PFSK-1 (cell line): Measurements from ENCODE around the gene CARD19.

Experiments
- FOXP2 ChIP-seq: optimal IDR thresholded peaks from 2 replicates; pipeline ENCODE3; 2011; ENCODE audit warnings: borderline replicate concordance, control low read depth, inconsistent platforms; ENCODE audit not compliant: insufficient read depth; ENCODE audit errors: extremely low read length, extremely low read depth
- POLR2AphosphoS5 ChIP-seq: IDR thresholded peaks from 2 replicates; pipeline ENCODE4 v1.6.1; 2012; ENCODE audit warnings: low read depth, mild to moderate bottlenecking, control low read depth, low read length, moderate library complexity
- SIN3A ChIP-seq: IDR thresholded peaks from 2 replicates; pipeline ENCODE4 v1.6.1; 2012; ENCODE audit warnings: mild to moderate bottlenecking, low read length, moderate library complexity, borderline replicate concordance; ENCODE audit not compliant: insufficient read depth
- TAF1 ChIP-seq: IDR thresholded peaks from 2 replicates; pipeline ENCODE4 v1.6.1; 2012; ENCODE audit warnings: low read length, control low read depth, borderline replicate concordance; ENCODE audit not compliant: insufficient read depth
- TF ChIP-seq, protein P1 (sequence below), 2 experiments: IDR thresholded peaks; 2 replicates each; pipeline versions ENCODE4 v1.6.1 to v1.8.0; 2011 to 2012; ENCODE audit warnings: low read depth in 2 of 2, low read length in 2 of 2, control low read depth in 1 of 2, inconsistent platforms in 1 of 2, mild to moderate bottlenecking in 1 of 2, moderate library complexity in 1 of 2; ENCODE audit not compliant: insufficient read depth in 1 of 2

The CARD19 gene

DNA sequence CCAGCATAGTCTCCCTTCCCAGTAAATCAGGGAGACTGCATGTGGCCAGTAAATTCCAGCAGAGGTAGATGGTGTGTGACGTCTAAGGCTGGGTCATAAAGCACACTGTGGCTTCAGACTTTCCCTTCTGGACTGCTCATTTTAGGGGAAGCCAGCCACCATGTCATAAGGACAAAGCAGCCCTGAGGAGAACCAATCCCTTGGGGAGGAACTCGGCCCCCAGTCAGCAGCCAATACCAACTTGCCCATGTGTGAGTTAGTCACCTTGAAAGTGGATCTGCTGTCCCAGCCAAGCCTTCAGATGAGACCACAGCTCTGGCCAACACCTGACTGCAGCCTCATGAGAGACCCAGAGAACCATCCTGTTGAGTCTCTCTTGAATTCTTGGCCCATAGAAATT, 52.7 kb downstream of the CARD19 start:
- TF ChIP-seq, protein P1, sequence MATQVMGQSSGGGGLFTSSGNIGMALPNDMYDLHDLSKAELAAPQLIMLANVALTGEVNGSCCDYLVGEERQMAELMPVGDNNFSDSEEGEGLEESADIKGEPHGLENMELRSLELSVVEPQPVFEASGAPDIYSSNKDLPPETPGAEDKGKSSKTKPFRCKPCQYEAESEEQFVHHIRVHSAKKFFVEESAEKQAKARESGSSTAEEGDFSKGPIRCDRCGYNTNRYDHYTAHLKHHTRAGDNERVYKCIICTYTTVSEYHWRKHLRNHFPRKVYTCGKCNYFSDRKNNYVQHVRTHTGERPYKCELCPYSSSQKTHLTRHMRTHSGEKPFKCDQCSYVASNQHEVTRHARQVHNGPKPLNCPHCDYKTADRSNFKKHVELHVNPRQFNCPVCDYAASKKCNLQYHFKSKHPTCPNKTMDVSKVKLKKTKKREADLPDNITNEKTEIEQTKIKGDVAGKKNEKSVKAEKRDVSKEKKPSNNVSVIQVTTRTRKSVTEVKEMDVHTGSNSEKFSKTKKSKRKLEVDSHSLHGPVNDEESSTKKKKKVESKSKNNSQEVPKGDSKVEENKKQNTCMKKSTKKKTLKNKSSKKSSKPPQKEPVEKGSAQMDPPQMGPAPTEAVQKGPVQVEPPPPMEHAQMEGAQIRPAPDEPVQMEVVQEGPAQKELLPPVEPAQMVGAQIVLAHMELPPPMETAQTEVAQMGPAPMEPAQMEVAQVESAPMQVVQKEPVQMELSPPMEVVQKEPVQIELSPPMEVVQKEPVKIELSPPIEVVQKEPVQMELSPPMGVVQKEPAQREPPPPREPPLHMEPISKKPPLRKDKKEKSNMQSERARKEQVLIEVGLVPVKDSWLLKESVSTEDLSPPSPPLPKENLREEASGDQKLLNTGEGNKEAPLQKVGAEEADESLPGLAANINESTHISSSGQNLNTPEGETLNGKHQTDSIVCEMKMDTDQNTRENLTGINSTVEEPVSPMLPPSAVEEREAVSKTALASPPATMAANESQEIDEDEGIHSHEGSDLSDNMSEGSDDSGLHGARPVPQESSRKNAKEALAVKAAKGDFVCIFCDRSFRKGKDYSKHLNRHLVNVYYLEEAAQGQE (IDR thresholded peaks at IDR 0.05; ENCODE audit: insufficient read depth in 1 of 2, low read depth in 2 of 2, low read length in 2 of 2): no peak
- TF ChIP-seq SIN3A: no peak
- TF ChIP-seq TAF1: no peak
- no peak for TF ChIP-seq FOXP2
- no peak for TF ChIP-seq POLR2AphosphoS5

DNA sequence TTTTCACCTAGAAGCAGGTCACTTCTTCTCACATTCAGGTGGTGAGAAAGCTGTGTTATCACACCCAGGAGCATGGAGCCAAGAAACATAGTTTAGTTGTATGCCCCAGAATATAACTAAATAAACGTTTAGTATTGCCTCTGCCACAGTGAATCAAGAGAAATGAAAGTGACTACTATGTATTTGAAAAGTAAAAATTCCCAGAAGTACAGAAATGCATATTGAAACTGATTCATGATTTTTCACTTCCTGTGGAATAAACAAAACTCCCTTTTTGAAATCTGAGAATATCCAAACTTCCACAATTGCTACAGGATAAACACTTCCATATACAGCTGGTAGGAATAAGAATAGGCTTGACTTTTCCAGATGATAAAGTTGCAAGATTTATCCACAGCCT, 53.3 kb downstream of the CARD19 start:
- TF ChIP-seq FOXP2 (no peak), SIN3A (no peak), TAF1 (no peak), POLR2AphosphoS5 (no peak)
- TF ChIP-seq, protein P1 (IDR thresholded peaks at IDR 0.05; ENCODE audit: insufficient read depth in 1 of 2, low read depth in 2 of 2, low read length in 2 of 2): no peak

- TF ChIP-seq, protein P1 (IDR thresholded peaks at IDR 0.05; ENCODE audit: insufficient read depth in 1 of 2, low read depth in 2 of 2, low read length in 2 of 2): no peak
- TF ChIP-seq SIN3A (no peak), POLR2AphosphoS5 (no peak), TAF1 (no peak), FOXP2 (no peak)
These were observed 55.2 kb downstream of the CARD19 start for GRCh38 chr9:93151097-93151784.

DNA sequence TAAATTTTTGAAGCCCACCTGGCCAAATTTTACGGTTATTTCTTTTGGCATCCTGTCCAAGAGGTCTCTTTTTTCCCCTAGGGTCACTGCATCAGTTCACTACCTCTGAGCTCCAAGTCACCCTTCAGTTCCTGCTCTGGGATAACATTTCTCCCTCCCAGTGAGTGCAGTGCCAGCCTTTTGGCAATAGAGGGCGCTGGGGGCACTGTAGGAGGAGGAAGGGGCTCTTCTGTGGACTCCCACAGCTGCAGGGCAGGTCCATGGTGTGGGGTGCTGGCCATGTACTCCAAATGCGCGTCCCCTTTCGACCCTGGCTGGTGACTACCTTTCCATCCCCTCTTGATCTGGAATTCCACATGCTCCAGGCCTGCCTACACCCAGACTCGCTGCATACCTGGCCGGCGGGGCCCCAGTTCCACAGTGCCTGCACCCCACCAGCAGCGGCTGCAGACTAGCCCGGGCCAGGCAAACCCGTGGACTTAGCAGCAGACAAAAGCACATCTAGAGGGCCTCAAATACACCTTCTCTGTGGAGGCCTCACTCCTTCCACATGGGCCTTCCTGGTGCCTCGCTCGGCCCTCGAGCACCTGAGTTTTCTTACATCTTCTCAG, 58.4 kb downstream of the CARD19 start:
- TF ChIP-seq SIN3A: no peak
- TF ChIP-seq POLR2AphosphoS5: no peak
- TF ChIP-seq, protein P1 (IDR thresholded peaks at IDR 0.05; ENCODE audit: insufficient read depth in 1 of 2, low read depth in 2 of 2, low read length in 2 of 2): no peak
- TF ChIP-seq TAF1: no peak
- no peak for TF ChIP-seq FOXP2
